HG03442 (cell line): ENCODE data around the gene GPR39.

ENCODE experiments used
- ATAC-seq: cut with Tn5 transposase; IDR thresholded peaks from one replicate; pipeline ENCODE4 v1.9.1; 2021; ENCODE audit warnings: mild to moderate bottlenecking, moderate library complexity; ENCODE audit not compliant: unreplicated experiment

The GPR39 gene

GRCh38 chr2:132559326-132559725, 142.7 kb downstream of the GPR39 start:
- no peak for ATAC-seq

GRCh38 chr2:132559921-132560320, 143.3 kb downstream of the GPR39 start:
- ATAC-seq: no peak

- ATAC-seq: no peak
Observed at GRCh38 chr2:132560562-132560961, 144.0 kb downstream of the GPR39 start.

GRCh38 chr2:132562245-132562644, 145.6 kb downstream of the GPR39 start:
- ATAC-seq: no peak

GRCh38 chr2:132564065-132564464, 147.5 kb downstream of the GPR39 start:
- no peak for ATAC-seq

- no peak for ATAC-seq
Observed at GRCh38 chr2:132566379-132566778, 149.8 kb downstream of the GPR39 start.

- ATAC-seq: no peak
Observed at GRCh38 chr2:132567682-132568081, 151.1 kb downstream of the GPR39 start.

- ATAC-seq: no peak
Observed at GRCh38 chr2:132568656-132569055, 152.1 kb downstream of the GPR39 start.

GRCh38 chr2:132573444-132574007, 156.9 kb downstream of the GPR39 start:
- no peak for ATAC-seq

GRCh38 chr2:132577686-132578085, 161.1 kb downstream of the GPR39 start:
- no peak for ATAC-seq

GRCh38 chr2:132581591-132581990, 165.0 kb downstream of the GPR39 start:
- ATAC-seq: no peak

GRCh38 chr2:132581991-132582738, 165.6 kb downstream of the GPR39 start:
- ATAC-seq: no peak

GRCh38 chr2:132583666-132584360, 167.2 kb downstream of the GPR39 start:
- ATAC-seq: no peak

GRCh38 chr2:132584976-132585817, 168.6 kb downstream of the GPR39 start:
- ATAC-seq: no peak

- no peak for ATAC-seq
Observed at GRCh38 chr2:132586101-132586511, 169.5 kb downstream of the GPR39 start.

GRCh38 chr2:132586835-132587234, 170.2 kb downstream of the GPR39 start:
- ATAC-seq: no peak

- ATAC-seq: no peak
Observed at GRCh38 chr2:132588576-132588975, 172.0 kb downstream of the GPR39 start.

- no peak for ATAC-seq
Observed at GRCh38 chr2:132589111-132589830, 172.7 kb downstream of the GPR39 start.

GRCh38 chr2:132589966-132590365, 173.4 kb downstream of the GPR39 start:
- ATAC-seq: no peak

GRCh38 chr2:132593171-132593570, 176.6 kb downstream of the GPR39 start:
- ATAC-seq: no peak

- ATAC-seq: no peak
Observed at GRCh38 chr2:132595186-132595585, 178.6 kb downstream of the GPR39 start.
